Measurements from ENCODE around the gene GTF2IRD1.
A peak's percentile ranks its signal among the peaks of the same experiment; 100 is the strongest.

GRCh38 chr7:74453322-74454011, at the start of gene GTF2IRD1:
- TF ChIP-seq POLR2AphosphoS5 (IDR thresholded peaks at IDR 0.05): peak in 1 of 3 donors; percentile 1
- TF ChIP-seq, protein P1, sequence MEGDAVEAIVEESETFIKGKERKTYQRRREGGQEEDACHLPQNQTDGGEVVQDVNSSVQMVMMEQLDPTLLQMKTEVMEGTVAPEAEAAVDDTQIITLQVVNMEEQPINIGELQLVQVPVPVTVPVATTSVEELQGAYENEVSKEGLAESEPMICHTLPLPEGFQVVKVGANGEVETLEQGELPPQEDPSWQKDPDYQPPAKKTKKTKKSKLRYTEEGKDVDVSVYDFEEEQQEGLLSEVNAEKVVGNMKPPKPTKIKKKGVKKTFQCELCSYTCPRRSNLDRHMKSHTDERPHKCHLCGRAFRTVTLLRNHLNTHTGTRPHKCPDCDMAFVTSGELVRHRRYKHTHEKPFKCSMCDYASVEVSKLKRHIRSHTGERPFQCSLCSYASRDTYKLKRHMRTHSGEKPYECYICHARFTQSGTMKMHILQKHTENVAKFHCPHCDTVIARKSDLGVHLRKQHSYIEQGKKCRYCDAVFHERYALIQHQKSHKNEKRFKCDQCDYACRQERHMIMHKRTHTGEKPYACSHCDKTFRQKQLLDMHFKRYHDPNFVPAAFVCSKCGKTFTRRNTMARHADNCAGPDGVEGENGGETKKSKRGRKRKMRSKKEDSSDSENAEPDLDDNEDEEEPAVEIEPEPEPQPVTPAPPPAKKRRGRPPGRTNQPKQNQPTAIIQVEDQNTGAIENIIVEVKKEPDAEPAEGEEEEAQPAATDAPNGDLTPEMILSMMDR (IDR thresholded peaks at IDR 0.05 in 8 of 11, conservative IDR thresholded peaks at IDR 0.05 in 3 of 11): no peak

All from spleen (tissue), 7 donors.